DMS153 (cell line): Measurements from ENCODE around the gene GYS1.
"Not testable (repeated sequence)": the region's sequence is repeated elsewhere in the genome, so short reads cannot be mapped to it uniquely, and the experiment has no call there.

Source experiments
- DNase-seq: peaks from one replicate; lab custom pipeline; 2025; lab: John Stamatoyannopoulos, UW

GYS1 gene

DNA sequence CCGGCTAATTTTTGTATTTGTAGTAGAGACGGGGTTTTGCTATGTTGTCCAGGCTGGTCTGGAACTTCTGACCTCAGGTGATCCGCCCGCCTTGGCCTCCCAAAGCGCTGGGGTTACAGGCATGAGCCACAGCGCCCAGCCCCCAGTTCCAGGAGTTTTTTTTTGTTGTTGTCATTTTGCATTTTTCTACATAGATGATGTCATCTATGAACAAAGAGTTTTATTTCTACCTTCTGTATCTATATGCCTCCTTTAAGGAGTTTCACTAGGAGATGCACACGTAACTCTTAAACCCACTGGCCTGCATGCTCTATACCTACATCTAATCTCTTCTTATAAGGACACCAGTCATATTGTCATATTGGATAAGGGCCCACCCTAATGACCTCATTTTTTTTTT is 54.9 kb downstream of the GYS1 start:
- no peak for DNase-seq

DNA sequence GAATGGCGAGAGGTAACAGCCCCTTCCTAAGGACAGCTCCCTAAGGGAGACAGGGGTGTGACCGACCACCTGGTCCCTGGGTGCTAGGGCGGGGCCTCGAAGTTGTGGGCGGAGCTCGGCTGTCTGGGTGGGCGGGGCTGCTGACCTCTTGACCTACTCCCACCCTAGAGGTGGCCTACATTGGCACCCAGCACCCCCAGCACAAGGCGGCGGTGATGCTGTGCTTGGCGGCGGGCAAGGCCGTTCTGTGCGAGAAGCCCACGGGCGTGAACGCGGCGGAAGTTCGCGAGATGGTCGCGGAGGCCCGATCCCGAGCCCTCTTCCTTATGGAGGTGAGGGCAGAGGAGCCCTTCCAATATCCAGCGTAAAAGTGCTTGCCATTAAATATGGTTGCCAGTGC is 57.2 kb downstream of the GYS1 start:
- DNase-seq: no peak

DNA sequence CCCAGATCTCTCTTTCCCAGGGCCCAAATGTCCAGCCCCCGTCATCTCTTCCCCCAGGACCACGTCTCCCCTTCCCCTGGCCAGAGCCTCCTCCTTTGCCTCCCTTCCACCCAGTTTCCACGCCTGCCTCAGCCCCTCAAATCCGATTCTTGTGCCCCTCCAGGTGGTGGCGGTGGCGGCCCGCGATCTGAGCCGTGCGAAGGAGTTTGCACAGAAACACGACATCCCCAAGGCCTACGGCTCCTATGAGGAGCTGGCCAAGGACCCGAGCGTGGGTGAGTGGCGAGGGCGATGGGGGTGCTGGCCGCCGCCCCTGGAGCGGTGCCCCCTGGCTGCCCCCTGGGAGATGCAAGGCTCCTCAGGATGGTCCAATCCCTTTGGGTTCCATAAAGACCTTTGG is 58.3 kb downstream of the GYS1 start:
- DNase-seq: no peak

DNA sequence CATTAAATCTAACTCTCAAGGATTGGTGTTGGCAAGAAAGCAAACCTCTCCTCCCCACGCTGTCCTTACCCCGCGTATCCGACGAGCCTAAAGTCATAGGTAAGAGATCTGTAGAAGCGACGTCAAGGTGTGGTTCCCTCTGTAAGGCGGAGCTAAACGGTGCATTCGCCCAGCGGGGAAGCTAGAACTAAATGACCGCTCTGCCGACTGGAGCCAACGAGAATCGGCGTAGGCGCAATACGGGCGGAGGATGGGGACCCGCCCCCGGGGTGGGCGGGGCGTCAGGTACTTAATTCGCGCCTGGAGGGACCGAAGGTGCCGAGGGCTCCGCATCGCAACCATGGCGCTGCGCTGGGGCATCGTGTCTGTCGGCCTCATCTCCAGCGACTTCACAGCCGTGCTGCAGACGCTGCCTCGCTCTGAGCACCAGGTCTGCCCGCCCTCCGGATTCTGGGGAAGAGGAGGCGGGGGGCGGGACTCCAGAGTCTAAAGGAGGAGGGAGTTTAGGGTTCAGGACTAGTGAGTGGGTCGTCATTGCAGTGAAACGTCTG is 59.7 kb downstream of the GYS1 start, which contains the start of gene DHDH:
Gene DHDH, plus strand, starts transcription at position 318 of the 551 bp plus-strand sequence. Its CDS starts 23 bp downstream, at position 341.
- peak; percentile 91 for DNase-seq

DNA sequence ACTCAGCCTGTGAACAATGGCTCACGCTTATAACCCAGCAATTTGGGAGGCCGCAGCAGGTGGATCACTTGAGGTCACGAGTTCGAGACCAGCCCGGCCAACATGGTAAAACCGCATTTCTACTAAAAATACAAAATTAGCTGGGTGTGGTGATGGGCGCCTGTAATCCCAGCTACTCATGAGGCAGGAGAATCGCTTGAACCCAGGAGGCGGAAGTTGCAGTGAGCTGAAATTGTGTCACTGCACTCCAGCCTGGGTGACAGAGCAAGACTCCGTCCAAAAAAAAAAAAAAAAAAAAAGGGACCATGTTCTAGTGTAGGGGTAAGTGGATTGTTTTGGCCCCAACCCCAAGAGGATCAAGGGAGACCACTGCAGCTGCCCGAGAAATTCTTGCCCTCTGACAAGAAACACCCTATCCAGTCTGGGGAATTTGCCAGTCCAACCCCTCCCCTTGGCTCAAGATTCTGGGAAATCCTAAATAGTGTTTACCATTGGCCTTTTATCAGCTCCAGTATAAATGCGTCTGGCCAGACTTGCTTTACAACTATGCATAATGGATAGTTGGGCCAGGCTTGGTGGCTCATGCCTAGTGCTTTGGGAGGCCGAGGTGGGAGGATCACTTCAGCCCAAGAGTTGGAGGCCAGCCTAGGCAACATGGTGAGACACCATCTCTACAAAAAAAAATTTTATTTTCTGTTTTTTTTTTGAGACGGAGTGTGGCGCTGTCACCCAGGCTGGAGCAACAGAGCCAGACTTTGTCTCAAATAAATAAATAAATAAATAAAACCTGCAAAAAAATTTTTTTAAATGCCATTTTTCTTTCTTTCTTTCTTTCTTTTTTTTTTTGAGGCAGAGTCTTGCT is 64.7 kb downstream of the GYS1 start:
- DNase-seq: no peak

DNA sequence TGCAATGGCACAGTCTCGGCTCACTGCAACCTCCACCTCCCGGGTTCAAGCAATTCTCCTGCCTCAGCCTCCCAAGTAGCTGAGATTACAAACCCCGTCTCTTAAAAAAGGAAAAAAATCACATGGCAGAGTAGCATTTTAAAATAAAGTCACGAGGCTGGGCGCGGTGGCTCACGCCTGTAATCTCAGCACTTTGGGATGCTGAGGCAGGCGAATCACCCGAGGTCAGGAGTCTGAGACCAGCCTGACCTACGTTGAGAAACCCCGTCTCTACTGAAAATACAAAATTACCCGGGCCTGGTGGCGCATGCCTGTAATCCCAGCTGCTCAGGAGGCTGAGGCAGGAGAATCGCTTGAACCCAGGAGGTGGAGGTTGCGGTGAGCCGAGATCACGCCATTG is 65.4 kb downstream of the GYS1 start:
- not testable (repeated sequence) for DNase-seq

DNA sequence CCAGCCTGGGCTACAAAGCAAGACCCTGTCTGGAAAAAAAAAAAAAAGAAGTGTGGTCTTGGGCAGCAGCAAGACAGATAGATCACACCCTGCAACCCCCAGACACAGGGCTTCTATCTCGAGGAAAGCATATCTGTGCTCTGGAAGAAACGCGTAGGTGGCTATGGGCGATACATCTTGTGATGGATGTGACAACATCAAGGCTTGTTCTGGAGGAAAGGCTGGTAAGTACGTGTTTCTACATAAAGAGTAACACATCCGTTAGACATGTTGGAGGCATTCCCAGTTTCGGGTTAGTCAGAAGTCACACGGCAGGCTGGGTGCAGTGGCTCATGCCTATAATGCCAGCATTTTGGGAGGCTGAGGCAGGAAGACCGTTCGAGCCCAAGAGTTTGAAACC is 66.2 kb downstream of the GYS1 start:
- no peak for DNase-seq

DNA sequence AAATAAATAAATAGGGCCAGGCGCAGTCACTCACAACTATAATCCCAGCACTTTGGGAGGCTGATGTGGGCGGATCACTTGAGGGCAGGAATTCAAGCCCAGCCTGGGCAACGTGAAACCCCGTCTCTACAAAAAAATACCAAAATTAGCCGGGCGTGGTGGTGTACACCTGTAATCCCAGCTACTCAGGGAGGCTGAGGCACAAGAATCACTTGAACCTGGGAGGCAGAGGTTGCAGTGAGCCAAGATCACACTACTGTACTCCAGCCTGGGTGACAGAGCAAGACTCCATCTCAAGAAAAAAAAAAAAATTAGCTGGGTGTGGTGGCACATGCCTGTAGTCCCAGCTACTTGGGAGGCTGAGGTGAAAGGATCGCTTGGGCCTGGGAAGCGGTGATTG is 67.2 kb downstream of the GYS1 start:
- DNase-seq: not testable (repeated sequence)

DNA sequence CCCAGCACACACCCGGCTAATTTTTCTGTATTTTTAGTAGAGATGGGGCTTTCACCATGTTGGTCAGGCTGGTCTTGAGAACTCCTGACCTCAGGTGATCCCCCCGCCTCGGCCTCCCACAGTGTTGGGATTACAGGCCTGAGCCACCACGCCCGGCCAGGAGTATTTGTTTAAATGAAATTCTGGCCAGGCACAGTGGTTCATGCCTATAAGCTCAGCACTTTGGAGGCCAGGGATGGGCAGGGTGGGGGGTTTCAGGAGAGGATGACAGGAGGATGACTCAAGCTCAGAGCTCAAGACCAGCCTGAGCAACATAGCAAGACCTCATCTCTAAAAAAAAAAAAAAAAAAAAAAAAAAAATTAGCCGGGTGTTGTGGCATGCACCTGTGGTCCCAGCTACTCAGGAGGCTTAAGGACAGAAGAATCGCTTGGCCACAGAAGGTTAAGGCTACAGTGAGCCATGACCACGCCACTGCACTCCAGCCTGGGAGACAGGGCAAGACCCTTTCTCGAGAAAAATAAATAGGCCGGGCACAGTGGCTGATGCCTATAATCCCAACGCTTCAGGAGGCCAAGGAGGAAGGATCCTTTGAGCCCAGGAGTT is 67.8 kb downstream of the GYS1 start:
- no peak for DNase-seq

DNA sequence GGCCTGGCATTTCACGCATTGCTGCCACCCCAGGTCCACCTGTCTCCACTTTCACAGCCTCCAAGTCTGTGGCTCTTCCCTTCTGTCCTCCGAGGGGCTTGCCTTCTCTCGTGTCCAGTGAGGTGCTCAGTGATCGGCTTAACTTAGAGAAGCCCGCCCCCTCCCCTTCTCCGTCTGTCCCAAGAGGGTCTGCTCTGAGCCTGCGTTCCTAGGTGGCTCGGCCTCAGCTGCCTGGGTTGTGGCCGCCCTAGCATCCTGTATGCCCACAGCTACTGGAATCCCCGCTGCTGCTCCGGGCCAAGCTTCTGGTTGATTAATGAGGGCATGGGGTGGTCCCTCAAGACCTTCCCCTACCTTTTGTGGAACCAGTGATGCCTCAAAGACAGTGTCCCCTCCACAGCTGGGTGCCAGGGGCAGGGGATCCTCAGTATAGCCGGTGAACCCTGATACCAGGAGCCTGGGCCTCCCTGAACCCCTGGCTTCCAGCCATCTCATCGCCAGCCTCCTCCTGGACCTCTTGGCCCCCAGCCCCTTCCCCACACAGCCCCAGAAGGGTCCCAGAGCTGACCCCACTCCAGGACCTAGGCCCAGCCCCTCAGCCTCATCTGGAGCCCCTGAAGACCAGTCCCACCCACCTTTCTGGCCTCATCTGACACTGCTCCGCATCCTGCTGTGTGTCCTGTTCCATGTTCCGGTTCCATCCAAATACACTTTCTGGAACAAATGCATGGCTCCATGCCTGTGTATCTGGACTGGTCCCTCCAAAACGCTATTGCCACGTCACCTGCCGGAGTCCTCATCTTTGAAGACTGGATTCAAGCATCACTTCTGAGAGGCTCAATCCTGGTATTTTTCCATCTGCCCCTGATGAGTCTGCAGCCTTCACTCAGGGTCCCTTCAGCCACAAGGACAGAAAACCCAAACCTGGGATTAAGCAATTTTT is 70.3 kb downstream of the GYS1 start:
- DNase-seq: no peak

DNA sequence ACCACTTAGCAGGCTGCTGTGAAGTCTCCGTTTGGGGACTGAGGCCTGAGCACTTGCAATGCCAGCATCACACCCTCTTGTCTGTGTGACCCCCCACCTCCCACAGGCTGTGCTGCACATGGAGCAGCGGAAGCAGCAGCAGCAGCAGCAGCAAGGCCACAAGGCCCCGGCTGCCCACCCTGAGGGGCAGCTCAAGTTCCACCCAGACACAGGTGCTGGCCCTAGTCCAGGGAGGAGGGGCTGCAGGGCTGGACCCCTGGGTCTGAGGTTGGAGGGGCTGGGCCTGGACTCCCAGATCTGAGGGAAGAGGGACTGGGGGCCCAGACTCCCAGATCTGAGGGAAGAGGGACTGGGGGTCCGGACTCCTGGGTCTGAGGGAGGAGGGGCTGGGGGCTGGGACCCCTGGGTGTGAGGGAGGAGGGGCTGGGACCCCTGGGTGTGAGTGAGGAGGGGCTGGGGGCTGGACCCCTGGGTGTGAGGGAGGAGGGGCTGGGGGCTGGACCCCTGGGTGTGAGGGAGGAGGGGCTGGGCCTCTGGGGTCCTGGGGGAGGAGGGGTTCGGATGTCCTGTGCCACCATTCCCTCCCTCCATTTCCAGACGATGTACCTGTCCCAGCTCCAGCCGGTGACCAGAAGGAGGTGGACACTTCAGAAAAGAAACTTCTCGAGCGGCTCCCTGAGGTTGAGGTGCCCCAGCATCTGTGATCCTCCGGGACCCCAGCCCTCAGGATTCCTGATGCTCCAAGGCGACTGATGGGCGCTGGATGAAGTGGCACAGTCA is 71.2 kb downstream of the GYS1 start:
- DNase-seq: no peak

DNA sequence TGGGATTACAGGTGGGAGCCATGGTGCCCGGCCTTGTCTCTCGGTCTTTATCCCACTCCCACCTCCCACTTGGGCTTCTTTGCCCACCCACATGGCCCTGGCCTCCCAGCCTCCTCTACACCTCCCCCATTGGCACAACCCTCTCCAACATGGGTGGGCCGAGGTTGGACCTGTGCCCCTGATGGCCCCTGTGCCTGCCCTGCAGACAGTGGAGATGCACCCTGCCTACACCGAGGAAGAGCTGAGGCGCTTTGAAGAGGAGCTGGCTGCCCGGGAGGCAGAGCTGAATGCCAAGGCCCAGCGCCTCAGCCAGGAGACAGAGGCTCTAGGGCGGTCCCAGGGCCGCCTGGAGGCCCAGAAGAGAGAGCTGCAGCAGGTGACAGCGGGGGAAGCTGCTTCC is 72.2 kb downstream of the GYS1 start:
- no peak for DNase-seq

DNA sequence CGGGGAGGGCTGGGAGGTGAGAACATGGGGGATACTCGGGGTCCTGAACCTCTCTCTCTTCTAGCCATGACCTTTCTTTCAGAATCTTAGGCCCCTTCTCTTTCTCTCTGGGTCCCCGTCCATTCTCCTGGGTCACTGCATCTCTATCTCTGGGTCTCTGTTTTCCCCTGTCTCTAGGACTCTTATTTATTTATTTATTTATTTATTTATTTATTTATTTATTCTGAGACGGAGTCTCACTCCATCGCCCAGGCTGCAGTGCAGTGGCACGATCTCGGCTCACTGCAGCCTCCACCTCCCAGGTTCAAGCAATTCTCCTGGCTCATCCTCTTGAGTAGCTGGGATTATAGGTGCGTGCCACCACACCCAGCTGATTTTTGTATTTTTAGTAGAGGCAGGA is 73.8 kb downstream of the GYS1 start:
- DNase-seq: not testable (repeated sequence)

DNA sequence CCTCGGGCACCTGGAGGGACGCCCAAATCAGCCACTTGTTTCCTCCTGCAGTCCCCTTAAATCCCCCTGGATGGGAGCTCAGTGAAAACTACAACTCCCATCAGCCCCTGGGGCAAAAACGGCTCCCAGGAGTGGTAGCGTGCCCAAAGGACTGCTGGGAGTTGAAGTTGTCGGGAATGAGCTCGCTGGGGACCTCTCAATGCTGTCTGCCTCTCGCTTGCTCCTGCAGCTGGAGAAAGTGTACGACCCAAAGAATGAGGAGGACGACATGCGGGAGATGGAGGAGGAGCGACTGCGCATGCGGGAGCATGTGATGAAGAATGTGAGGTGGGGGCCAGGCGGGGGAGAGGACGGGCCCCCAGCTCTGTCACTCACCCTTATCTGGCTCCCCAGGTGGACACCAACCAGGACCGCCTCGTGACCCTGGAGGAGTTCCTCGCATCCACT is 74.3 kb downstream of the GYS1 start:
- DNase-seq: no peak
